ENCODE measurements around the gene OR51B5. TPM values are rescaled to one million over a fixed set of nuclear protein-coding genes. Genes with fewer than 3 reads are reported as not detected.
"Not testable (repeated sequence)": the region's sequence is repeated elsewhere in the genome, so short reads cannot be mapped to it uniquely, and the experiment has no call there.

Gene OR51B5
- polyA plus RNA-seq, 1 donor, result 0.15 TPM

GRCh38 chr11:5336331-5336730 is 7.0 kb downstream of the OR51B5 start:
- DNase-seq (ENCODE audit: low read depth), result no peak

DNA sequence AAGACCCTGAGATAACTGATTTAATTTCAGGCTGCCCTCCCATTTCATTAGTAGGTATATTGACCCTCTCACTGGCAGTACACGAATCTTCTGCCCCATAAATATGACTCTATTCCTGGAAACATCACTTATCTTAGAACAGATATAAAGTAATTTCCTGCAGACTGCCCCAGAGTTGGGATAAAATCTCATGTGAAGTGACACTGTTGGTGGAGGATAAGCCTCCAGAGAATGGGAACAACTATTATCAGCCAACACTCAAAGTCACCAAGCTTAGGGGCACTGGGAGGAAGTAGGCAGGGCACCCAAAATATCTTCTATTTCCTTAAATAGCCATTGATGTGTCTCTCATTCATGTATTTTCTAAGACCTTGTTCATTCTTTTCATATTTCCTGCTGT is 8.2 kb downstream of the OR51B5 start:
- DNase-seq (ENCODE audit: low read depth), result no peak

DNA sequence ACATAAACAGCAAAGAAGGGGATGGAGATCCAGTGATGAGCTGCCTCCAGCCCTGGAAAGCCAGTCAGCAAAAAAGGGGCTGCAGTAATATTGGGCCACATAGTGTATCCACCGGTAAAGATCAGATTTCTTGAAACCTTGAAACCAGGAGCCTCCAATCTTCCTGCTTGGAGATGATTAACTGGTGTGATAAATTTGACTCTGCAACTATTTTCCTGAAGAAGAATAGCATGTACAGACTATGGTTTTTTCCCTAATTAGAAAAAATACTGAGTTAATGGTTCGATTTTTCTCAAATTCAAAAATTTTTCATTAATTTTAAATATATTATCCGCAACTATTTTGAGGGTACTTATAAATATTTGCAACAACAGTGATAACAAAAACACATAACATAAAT is 19.1 kb downstream of the OR51B5 start, which contains the start of gene OR51B2:
OR51B2 (minus strand) TSS at position 101 of the 400 bp plus-strand sequence; CDS start at position 101, 0 bp downstream.
- DNase-seq (ENCODE audit: low read depth), result no peak

DNA sequence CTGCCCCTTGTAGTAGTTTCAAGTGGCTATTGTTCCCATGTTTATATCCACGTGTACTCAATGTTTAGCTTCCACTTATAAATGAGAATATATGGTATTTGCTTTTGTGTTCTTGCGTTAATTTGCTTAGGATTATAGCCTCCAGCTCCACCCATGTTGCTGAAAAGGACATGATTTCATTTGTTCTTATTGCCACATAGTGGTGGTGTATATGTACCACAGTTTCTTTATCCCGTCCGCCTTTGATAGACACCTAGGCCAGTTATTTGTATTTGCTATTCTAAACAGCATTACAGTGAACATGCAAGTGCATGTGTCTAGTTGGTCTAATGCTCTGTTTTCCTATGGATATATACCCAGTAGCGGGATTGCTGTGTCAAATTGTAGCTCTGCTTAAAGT is 26.0 kb downstream of the OR51B5 start:
- no peak for DNase-seq (ENCODE audit: low read depth)

DNA sequence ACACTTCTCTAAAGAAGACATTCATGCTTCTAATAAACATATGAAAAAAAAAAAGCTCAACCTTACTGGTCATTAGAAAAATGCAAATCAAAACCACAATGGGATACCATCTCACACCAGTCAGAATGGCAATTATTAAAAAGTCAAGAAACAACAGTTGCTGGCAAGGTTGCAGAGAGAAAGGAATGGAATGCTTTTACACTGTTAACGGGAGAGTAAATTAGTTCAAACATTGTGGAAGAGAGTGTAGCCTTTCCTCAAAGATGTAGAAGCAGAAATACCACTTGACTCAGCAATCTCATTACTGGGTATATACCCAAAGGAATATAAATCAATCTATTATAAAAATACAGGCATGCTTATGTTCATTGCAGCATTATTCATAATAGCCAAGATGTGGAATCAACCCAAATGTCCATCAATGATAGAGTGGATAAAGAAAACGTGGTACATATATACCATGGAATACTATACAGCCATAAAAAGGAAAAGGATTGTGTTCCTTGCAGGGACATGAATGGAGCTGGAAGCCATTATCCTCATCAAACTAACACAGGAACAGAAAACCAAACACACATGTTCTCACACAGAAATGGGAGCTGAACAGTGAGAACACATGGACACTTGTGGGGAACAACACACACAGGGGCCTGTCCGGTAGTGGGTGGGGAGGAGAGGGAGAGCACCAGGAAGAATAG is 29.8 kb downstream of the OR51B5 start:
- DNase-seq (ENCODE audit: low read depth), result not testable (repeated sequence)

DNA sequence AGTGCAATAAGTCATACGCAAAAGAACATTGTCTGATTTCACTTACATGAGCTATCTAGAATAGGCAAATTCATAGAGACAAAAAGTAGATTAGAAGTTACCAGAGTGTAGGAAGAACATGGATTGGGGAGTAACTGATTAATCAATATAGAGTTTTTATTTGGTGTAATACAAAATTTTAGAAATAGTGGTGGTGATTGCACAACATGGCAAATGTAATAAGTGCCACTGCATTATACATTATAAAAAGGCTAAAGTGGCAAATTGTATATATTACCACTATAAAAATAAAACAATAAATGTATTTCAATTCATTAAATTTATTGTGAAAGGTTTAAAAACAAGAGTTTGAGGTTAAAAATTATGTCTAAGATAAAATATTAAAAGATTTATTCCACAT is 32.9 kb downstream of the OR51B5 start:
- no peak for DNase-seq (ENCODE audit: low read depth)

DNA sequence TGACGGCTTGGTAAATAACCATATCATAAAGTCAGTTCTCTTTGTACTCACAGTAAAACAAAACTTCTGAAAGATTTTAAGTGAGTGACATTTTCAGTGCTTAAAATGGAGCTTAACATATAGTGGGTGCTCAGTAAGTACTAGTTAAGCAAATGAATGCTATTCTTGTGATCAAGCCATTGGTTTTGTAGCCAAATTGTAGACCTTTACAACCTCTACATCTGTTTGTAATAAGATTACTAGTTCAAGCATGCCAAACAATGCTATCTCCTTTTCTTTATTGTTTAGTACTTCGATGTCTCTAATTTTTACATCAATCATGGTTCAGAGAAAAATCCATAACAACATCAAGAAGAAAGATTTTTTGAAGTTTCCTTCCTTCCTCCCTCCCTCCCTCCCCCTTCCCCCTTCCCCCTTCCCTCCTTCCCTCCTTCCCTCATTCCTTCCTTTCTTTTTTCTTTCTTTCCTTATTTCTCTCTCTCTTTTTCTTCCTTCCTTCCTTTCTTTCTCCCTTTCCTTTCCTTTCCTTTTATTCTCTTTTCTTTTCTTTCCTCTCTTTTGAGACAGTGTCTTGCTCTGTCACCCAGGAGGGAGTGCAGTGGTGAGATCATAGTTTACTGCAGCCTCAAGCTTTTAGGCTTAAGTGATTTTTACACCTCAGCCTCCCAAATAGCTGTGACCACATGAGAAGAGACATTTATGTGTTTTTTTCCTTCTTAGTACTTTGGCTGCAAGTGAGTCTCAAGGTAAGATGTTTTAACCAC is 35.9 kb downstream of the OR51B5 start:
- no peak for DNase-seq (ENCODE audit: low read depth)

DNA sequence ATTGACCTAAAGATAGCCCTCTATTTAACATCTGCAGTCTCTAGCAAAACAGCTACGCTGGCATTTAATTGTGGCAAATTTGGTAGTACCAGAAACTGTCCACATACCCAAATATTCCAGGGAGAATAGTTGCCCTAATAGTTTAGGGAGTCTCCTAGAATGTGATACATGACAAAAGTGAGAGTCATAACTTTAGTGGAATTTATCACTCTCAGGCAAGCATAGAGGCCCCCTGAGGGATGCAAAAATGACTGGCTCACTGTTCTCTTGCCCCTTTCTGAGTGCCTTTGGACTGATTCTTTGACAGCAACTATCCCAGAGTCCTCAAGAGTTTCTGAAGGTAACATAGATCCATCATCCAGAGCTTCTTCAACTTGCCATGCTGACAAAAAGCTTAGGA is 39.3 kb downstream of the OR51B5 start:
- DNase-seq (ENCODE audit: low read depth), result no peak

- DNase-seq (ENCODE audit: low read depth), result no peak
Measured at GRCh38 chr11:5303626-5304025, 39.7 kb downstream of the OR51B5 start.

DNA sequence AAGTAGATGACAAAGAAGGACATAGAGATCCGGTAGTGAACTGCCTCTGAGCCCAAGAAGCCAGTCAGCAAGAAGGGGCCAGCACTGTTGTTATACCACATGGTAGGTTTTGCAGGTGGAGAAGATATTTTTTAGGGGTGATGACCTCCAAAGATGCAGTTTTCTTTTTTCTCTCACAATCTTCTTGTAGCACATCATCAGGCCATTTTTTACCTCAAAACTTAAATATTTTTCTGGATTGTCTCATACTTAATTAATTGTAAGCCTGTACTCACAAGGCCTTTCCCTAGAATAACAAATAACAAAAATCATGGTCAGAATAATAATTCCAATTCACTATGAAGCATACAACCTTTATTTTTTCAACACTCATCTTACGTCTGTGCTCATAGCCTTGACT is 41.5 kb downstream of the OR51B5 start, which contains the start of gene OR51B4:
OR51B4 (minus strand) TSS at position 101 of the 400 bp plus-strand sequence; CDS start at position 101, 0 bp downstream.
- DNase-seq (ENCODE audit: low read depth), result no peak

DNA sequence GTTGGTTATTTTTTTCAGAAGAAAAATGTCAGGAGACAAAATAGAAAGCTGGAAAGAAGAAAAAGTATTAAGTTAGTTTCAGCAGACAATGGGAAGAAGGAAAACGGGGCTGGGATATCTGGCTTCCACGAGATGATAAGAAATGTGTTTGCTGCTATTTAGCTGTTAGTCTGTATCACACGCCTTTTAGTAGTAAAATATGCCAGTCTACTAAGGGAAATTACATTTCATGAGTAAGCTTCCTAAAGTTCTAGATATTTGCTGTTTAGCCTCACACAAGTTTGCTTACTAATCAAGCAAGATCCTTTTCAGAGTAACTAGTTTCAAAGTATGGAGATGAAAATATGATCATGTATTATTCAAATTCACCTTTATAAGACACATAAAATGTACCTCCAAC is 43.1 kb downstream of the OR51B5 start:
- no peak for DNase-seq (ENCODE audit: low read depth)

GRCh38 chr11:5298451-5298850 is 44.9 kb downstream of the OR51B5 start:
- no peak for DNase-seq (ENCODE audit: low read depth)

- no peak for DNase-seq (ENCODE audit: low read depth)
Measured at GRCh38 chr11:5297721-5298323, 45.5 kb downstream of the OR51B5 start.

GRCh38 chr11:5294342-5294995 is 48.9 kb downstream of the OR51B5 start:
- DNase-seq (ENCODE audit: low read depth), result not testable (repeated sequence)

DNA sequence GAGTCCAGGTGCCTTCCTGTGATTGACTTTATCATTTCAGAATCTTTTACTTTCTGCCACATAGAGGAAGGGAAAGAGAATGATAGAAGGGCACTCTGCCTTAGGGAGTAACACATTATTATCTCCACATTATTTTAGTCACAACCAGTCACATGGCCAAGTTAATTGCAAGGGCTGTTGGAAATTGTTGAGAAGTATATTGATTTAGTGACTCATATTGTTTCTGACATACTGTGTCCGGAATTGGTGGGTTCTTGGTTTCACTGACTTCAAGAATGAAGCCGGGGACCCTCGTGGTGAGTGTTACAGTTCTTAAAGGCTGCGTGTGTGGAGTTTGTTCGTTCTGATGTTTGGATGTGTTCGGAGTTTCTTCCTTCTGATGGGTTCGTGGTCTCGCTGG is 50.3 kb downstream of the OR51B5 start:
- no peak for DNase-seq (ENCODE audit: low read depth)

Other genes starting within 250 kb of the OR51B5 start
- gene OR52A5, start 205.2 kb downstream of the OR51B5 start, polyA plus RNA-seq (ENCODE audit: insufficient read length), result not detected
- gene OR52A1, start 188.8 kb downstream of the OR51B5 start, polyA plus RNA-seq (ENCODE audit: insufficient read length), result 0.03 TPM
- gene OR51V1, start 142.8 kb downstream of the OR51B5 start, polyA plus RNA-seq (ENCODE audit: insufficient read length), result not detected
- gene HBB, start 116.5 kb downstream of the OR51B5 start, polyA plus RNA-seq (ENCODE audit: insufficient read length), result 273 TPM
- gene HBD, start 109.0 kb downstream of the OR51B5 start, polyA plus RNA-seq (ENCODE audit: insufficient read length), result not detected
- 9.4 TPM for gene HBG1, start 93.7 kb downstream of the OR51B5 start, polyA plus RNA-seq (ENCODE audit: insufficient read length)
- 4,005 TPM for gene HBG2, start 88.7 kb downstream of the OR51B5 start, polyA plus RNA-seq (ENCODE audit: insufficient read length)
- gene HBE1, start 73.6 kb downstream of the OR51B5 start, polyA plus RNA-seq (ENCODE audit: insufficient read length), result 5.5 TPM
- gene OR51B4, start 41.6 kb downstream of the OR51B5 start, polyA plus RNA-seq (ENCODE audit: insufficient read length), result not detected
- gene OR51B2, start 19.2 kb downstream of the OR51B5 start, polyA plus RNA-seq (ENCODE audit: insufficient read length), result not detected
- not detected for gene OR51B6, start 8.0 kb upstream of the OR51B5 start, polyA plus RNA-seq (ENCODE audit: insufficient read length)
- not detected for gene OR51M1, start 40.3 kb upstream of the OR51B5 start, polyA plus RNA-seq (ENCODE audit: insufficient read length)
- gene OR51Q1, start 78.6 kb upstream of the OR51B5 start, polyA plus RNA-seq (ENCODE audit: insufficient read length), result not detected
- gene OR51I1, start 98.0 kb upstream of the OR51B5 start, polyA plus RNA-seq (ENCODE audit: insufficient read length), result not detected
- gene OR51I2, start 105.8 kb upstream of the OR51B5 start, polyA plus RNA-seq (ENCODE audit: insufficient read length), result not detected
- gene OR52D1, start 145.2 kb upstream of the OR51B5 start, polyA plus RNA-seq (ENCODE audit: insufficient read length), result not detected
- gene UBQLN3, start 166.4 kb upstream of the OR51B5 start, polyA plus RNA-seq (ENCODE audit: insufficient read length), result not detected
- gene UBQLNL, start 173.2 kb upstream of the OR51B5 start, polyA plus RNA-seq (ENCODE audit: insufficient read length), result 0.18 TPM
- gene OR52H1, start 205.0 kb upstream of the OR51B5 start, polyA plus RNA-seq (ENCODE audit: insufficient read length), result not detected
- not detected for gene OR52B6, start 237.4 kb upstream of the OR51B5 start, polyA plus RNA-seq (ENCODE audit: insufficient read length)